CD4-positive, alpha-beta T cell treated with Interferon alpha-2 for 1 hour (primary cell): ENCODE data around the gene SFR1.

Experiments
- DNase-seq, 2 donors: peaks; one replicate each; pipeline ENCODE4 v3.0.0-alpha.2; 2020 to 2022

The SFR1 gene, protein sequence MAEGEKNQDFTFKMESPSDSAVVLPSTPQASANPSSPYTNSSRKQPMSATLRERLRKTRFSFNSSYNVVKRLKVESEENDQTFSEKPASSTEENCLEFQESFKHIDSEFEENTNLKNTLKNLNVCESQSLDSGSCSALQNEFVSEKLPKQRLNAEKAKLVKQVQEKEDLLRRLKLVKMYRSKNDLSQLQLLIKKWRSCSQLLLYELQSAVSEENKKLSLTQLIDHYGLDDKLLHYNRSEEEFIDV

GRCh38 chr10:104121485-104122224, at the start of gene SFR1:
SFR1 (plus strand) TSS chr10:104122171; CDS start chr10:104122184, 13 bp downstream.
- peak; percentile 99 to 100 for DNase-seq

DNA sequence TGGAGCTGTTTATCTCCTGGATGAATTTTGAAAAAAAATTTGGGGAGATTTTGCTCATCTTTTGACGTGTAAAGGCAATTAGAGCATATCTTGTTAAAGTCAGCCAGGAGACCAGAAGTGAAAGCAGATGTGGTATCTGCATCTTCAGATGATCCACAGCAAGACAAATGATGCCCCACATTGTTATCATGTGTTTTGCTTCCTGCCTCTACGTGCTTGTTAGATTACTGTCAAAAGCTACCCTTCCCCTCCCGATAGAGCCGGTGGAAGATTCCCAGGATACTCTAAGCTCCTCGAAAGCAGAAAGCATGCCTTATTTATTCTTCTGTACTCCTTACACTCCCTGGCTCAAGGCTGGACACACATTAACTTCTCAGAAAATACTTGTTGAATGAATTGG, 49.2 kb upstream of the SFR1 start:
- DNase-seq, result no peak

GRCh38 chr10:104074505-104074904, 47.5 kb upstream of the SFR1 start:
- DNase-seq, result no peak

- no peak for DNase-seq
Measured at GRCh38 chr10:104076743-104077160, 45.2 kb upstream of the SFR1 start.

GRCh38 chr10:104077247-104077646, 44.7 kb upstream of the SFR1 start:
- no peak for DNase-seq

DNA sequence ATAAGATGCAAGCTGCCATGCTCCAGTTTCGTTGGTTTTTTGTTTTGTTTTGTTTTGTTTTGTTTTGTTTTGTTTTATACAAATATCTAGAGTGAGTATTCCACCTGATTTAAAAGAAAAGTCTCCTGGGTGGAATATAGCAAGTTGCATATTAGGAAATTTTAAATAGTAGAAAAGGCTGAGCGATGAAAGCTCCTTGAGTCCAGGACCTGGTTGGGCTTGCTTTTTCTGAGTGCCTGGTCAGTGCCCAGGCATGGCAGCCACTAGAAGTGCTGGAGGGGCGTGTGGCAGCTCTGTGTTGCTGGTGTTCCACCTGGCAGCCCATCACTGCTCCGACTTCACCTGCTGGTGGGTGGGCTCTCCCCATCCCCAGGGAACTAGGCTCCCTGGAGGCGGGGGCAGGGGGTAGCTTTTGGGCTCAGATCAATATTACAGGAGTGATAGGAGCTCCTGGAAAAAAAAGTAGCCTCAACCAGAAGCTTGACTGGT, 44.3 kb upstream of the SFR1 start:
- no peak for DNase-seq

- peak in 1 of 2 donors; percentile 39 for DNase-seq
Measured at GRCh38 chr10:104080762-104081161, 41.2 kb upstream of the SFR1 start.

DNA sequence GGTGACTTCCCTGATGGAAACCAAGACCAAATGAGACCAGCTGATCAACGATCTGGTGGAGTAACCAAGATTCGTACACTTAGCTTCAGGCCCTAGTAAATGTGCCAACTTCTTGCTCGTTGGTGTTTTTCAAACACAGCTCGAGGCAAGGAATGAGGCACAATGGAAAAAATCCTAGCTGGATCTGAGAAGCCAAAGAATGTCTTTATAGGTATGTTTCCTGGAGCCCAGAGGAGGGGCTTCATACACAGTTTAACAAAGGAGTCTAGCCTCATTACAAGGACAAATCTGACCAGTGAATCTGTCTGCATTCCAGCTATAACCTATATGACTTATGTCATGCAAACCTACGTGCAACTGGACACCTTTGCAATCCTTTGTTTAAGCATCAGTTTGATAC, 40.0 kb upstream of the SFR1 start:
- no peak for DNase-seq

DNA sequence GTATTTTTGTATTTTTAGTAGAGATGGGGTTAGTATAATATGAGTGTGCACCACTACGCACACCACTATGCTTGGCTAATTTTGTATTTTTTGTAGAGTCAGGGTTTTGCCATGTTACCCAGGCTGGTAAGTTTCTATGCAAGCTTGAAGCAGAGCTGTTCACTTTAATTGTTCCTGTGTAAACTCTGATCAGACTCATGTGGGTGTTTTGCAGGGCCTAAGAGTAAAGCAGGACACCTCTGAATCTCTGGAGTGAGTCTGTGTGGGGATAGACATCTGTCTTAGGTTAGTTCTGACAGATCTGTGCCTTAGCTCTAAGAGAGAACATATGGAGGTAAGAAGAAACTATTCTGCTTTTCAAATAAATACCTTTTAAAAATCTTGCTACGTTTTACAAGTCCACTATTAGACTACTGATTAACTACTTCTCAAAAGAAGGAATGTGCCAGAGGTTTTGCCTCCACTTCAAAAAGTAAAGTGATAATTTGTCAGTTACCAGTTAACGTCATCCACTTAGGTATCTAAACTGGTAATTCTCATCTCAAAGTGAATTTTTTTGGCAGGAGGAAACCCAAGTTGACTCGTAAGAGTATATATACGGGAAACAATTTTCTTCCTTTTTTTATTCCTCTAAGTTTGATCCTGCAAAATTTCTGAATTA, 37.4 kb upstream of the SFR1 start:
- DNase-seq, result no peak

DNA sequence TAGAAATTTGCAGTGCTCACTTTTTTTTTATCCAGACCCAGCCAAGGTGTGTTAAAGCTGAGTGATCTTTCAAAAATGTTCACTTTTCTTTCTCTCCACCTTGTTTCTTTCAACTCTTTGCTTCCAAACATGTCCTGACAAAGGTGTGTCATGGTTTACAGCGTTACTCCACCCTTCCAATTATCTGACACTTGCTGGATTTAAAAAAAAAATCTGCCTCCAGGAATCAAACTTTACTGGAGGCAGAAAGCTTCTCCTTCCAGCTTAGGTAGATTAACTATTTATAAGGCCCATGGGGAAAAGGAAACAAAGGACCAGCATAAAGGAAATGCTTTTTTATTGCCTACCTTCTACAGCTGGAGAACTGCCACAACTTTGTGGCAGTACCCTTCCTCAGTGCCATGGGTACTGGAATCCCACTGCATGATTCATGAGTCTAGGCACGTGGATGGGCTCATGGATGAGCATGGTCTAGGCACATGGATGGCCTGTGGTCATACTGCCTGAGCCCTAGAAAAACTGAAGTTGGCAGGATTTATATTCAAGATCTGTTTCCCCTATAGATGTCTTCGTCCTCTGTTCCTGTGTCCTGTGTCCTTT, 36.1 kb upstream of the SFR1 start, which contains the start of gene COL17A1:
COL17A1 (minus strand) TSS at position 80 of the 600 bp plus-strand sequence. CDS start 5,207 bp downstream, outside the sequence.
- DNase-seq, result no peak

DNA sequence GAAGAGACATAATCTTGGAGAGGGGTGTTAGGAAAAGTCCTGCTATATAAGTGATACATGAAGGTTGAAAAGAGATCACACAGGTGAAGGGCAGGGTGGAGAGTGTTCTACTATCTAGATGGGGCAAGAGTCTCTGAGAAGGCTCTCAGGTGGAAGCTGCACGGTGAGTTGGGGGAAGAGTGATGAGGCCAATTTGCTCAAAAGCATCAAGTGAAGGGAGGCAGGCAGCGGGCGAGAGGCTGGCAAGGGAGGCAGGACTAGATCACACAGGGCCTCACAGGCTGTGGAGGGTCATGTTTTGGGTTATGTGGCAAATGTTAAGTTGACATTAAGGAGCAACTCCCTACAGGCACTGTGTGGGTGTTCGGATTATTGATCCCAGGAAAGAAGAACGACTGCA, 33.7 kb upstream of the SFR1 start:
- DNase-seq, result no peak

GRCh38 chr10:104089621-104090020, 32.4 kb upstream of the SFR1 start:
- no peak for DNase-seq

- DNase-seq, result no peak
Measured at GRCh38 chr10:104090611-104091010, 31.4 kb upstream of the SFR1 start.

DNA sequence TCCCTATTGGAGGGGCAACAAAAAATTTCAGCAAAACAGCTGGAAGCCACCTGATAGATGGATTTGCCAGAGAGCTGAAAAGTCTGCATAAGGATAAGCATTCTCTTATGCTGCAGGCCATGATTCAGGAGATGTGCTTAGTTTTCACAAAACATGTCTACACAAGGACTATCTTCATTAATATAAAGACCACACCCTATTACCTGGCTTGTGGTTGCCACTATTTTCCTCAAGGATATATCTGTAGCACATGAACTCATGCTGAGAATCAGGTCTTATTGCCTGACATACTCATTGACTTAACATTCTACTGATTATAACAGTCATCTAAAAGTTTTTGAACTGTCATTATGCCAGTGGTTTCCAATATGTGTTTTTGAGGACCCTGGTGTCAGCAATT, 29.2 kb upstream of the SFR1 start:
- no peak for DNase-seq

GRCh38 chr10:104096692-104097091, 25.3 kb upstream of the SFR1 start:
- no peak for DNase-seq

- no peak for DNase-seq
Measured at GRCh38 chr10:104098358-104098925, 23.5 kb upstream of the SFR1 start.

- no peak for DNase-seq
Measured at GRCh38 chr10:104099269-104099668, 22.7 kb upstream of the SFR1 start.

- no peak for DNase-seq
Measured at GRCh38 chr10:104099941-104100340, 22.0 kb upstream of the SFR1 start.

- DNase-seq, result no peak
Measured at GRCh38 chr10:104100795-104101194, 21.2 kb upstream of the SFR1 start.

DNA sequence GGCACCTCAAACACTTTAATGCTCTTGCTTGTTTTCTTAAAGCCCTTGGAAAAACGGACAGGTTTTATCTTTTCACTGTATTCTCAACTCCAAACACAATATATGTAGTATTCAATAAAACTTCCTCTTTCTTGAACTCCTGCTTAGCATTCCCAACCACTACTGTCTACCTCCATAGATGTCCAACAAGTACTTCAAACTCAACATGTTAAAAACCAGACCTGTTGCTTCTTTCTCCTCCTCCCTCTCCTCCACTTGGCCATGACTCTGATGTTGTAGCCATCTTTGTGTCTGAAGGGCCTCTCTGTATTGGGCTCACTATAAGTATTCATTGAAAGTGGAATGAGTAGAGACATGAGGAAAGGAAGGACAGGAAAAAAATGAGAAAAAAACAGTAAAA, 20.1 kb upstream of the SFR1 start:
- no peak for DNase-seq

- DNase-seq, result no peak
Measured at GRCh38 chr10:104103956-104104355, 18.0 kb upstream of the SFR1 start.

GRCh38 chr10:104104418-104104817, 17.6 kb upstream of the SFR1 start:
- DNase-seq, result no peak

GRCh38 chr10:104104926-104105325, 17.0 kb upstream of the SFR1 start:
- DNase-seq, result no peak
